Fibroblast of gingiva (primary cell): ENCODE results near the gene ATXN7L3.
A peak's percentile ranks its signal among the peaks of the same experiment; 100 is the strongest.
"Not testable (repeated sequence)": the region's sequence is repeated elsewhere in the genome, so short reads cannot be mapped to it uniquely, and the experiment has no call there.

Experiments used
- DNase-seq: peaks from one replicate; pipeline ENCODE4 v3.0.0-alpha.2; 2011; ENCODE audit warnings: low read depth

ATXN7L3 gene

DNA sequence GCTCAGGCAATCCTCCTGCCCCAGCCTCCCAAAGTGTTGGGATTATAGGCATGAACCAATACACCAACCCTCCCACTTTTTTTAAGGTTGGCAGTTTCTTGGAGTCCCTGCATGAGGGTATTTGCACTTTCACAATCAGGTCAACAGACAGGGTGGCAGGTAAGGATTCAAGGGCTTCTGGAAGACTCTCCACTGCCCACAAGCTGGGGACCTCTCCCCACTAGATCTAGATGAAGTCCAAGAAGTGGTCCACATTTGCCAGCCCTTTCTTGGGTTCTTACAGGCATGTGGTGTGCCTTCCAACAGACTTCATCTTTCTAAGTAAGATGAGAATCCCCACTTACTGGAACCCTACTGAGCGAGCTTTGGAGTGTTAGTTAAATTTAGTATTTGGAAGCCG, 25.3 kb downstream of the ATXN7L3 start:
- no peak for DNase-seq

DNA sequence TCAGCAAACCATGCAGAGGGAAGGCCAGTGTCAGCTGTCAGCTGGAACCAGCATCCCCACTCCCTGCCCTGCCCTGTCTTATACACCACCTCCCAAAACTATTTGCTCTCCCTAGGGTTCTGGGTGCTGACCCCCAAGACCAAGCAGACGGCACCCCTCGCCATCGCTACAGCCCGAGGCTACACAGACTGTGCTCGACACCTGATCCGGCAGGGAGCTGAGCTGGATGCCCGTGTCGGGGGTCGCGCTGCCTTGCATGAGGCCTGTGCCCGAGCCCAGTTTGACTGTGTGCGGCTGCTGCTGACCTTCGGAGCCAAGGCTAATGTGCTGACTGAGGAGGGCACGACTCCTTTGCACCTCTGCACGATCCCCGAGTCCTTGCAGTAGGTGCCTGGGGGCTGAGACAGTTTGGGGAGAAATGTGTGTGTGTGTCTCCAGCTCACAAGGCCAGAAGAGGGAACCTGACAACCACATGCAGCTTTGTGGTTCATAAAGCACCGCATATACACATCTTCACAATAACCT, 27.7 kb downstream of the ATXN7L3 start:
- DNase-seq, result no peak

DNA sequence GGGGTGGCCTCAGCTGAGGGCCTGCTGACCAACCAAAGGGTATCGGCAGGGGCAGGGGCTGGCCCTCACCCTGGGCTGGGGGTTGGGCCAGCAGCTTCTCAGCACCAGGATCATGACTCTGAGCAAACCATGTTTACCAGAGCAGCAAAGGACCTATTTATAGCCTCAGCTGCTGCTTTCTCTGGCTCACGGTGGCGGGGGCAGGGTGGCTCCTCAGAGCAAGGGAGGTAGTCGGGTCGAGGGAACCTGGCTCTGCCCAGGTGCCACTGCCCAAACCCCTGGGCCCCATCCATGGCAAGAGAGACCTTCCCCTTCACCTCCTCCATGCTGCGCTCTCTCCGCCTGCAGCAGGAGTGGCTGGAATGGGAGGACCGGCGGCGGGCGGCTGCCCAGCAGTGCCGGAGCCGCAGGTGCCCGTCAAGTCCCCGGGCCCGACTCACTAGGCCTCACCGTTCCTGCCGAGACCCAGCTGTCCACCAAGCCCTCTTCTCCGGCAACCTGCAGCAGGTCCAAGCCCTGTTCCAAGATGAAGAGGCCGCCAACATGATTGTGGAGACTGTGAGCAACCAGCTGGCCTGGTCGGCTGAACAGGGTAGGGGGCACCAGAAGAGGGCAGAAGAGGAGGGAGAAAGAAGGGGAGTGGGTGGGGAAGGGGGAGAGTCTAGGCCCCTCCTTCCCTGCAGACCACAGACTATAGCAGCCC, 29.0 kb downstream of the ATXN7L3 start, which contains the start of gene ASB16:
ASB16 (plus strand) TSS at position 206 of the 703 bp plus-strand sequence; CDS start at position 292, 86 bp downstream.
- DNase-seq, result no peak

DNA sequence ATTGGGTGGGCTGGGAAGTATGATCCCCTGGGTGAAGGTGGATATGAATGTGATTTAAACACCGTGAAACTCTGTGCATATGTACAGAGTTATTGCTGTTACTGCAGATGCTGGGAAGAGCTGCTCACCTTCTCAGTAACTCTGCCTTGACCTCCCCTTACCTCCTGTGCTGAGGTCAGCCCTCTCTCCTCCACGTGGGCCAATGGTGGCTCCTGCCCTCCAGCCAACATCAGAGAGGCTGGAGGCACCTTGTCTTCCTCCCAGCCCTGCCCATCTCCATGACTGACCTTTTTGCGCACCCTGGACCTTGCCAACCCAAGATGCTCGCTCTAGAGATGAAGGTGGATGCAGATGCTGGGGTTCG, 29.6 kb downstream of the ATXN7L3 start:
- no peak for DNase-seq

DNA sequence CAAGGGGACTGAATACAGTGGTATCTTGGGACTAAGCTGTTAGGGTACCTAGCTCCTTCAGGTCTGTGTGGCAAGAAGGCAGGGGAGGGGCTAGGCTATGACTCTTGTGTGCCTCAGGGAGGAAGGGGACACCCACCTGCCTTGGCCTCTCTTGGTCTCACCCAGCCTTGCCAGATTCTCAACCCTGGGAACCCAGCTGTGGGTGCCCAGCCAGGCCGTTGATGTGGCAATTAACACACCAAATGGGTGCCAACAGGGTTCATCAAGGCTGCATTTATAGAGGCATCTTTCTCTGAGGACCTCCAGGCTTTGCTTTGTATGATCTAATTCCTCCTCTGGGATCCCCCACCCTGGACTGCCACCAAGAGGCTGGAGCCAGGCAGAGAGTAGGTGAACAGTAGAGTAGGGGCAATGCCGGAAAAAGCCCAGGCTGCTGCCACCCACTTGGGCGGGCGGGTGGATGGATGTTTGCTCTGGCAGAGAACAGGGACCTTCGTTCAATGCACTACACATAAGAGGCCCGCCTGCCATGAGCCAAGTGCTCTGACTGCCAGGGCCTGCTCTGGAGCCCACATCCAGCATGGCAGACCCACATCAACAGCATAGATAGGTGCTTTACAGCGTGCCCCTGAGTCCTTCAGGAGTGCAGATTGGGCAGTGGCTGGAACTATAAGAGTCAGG, 32.4 kb downstream of the ATXN7L3 start:
- DNase-seq, result no peak

DNA sequence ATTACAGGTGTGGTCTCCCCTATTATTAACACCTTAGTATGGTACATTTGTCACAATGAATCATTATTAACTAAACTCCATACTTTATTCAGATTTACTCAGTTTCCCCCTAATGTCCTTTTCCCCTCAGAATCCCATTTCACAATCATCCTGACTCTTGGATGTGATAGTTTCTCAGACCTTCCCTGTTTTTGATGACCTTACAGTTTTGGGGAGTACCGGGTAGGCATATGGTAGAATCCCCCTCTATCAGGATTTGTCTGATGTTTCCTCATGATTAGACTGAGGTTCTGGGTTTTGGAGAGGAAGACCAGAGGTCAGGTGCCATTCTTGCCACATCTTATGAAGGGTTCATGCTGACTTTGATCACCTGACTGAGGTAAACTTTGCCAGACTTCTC, 35.2 kb downstream of the ATXN7L3 start:
- DNase-seq, result no peak

DNA sequence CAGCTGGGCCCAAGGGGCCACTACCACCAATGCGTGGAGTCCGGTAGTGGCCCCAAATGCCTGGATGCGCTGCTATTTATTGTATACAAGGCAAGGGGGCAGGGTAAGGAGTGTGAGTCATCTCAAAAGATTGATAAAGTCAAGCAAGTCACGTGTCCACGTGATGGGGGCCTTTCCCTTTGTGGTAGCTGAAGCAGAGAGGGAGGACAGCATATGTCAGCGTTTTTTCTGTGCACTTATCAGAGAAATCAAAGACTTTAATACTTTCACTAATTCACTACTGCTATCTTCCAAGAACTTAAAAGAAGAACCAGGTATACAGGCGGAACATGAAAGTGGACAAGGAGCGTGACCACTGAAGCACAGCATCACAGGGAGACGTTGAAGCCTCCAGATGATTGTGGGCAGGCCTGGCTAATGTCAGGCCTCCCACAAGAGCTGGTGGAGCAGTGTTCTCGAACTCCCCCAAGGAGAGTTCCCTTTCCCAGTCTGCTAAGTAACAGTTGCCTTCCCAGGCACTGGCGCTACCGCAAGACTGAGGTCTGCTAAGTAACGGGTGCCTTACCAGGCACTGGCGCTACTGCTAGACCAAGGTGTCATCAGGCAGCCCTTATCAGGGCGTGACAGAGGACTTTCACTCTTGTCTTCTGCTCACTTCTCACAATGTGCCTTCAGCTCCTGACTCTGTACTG, 40.0 kb downstream of the ATXN7L3 start:
- DNase-seq, result no peak

DNA sequence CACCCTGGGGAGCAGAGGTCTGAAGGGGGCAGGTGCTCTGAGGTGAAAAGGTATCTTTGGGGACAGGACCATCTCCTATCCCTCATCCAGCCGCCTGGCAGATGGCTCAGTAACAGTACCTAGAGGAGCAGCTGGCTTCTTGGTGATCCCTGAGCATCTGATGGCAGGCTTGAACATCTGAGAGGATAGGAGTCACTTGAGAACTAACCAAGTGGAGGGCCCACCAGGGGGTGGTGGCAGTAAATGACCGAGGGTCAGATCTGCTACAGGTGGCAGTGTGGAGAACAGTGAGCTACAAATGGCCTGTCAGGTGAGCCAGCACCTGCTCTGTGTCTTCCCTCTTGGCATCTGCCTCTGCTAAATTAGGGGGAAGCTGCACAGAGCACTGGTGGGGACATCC, 44.2 kb downstream of the ATXN7L3 start:
- DNase-seq, result no peak

DNA sequence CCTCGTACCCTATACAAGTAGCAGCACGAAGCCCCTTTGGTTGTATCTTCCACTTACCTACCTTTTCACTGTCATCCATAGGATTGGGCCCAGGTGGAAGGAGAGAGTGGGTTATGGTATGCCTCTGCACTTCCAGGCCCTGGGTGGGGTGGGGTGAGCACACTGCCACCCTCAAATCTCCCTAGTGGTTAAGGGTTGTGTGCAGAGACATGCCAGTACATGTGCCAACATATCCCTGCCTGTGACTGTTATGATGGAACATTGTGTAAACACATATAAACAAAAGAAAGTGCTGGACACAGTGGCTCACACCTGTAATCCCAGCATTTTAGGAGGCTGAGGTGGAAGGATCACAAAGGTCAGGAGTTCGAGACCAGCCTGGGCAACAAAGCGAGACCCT, 46.8 kb downstream of the ATXN7L3 start:
- DNase-seq, result no peak

DNA sequence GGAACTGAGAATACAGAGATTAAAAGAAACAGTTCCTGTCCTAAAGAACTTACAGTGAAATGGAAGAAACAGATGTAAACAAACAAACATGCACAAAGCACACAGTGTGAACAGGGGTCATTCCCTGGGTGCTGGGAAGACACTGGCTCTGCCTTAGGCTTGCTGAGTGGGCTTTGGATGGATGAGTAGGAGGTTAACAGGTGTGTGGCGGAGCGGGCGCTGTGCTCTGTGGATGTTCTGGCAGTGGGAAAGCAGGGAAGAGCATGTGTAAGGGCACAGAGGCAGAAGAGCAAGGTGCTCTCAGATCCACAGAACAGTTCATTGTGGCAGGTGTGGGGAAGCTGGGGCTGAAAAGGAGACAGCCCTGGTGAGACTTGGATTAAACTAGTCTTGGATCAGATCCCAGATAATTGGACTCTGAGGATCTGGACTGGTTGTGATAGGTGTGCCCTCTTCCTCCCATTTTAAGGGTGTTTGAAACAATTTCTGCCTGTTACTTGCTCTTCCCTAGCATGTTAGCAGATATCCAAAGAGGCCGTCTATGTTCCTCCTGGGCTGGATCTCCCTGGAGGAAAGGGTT, 49.8 kb downstream of the ATXN7L3 start:
- no peak for DNase-seq

DNA sequence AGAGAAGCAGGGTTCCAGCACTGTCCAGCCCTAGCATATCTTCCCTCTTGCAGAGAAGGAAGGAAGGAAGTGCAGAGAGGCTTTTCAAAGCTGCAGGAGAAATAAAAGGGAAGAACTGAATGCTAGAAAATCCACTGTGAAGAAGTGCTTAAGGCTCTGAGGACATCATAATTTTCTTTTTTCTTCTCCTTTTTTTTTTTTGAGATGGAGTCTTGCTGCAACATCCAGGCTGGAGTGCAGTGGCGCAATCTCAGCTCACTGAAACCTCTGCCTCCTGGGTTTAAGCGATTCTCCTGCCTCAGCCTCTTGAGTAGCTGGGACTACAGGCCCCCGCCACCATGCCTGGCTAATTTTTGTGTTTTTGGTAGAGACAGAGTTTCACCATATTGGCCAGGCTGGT, 50.6 kb downstream of the ATXN7L3 start:
- not testable (repeated sequence) for DNase-seq

DNA sequence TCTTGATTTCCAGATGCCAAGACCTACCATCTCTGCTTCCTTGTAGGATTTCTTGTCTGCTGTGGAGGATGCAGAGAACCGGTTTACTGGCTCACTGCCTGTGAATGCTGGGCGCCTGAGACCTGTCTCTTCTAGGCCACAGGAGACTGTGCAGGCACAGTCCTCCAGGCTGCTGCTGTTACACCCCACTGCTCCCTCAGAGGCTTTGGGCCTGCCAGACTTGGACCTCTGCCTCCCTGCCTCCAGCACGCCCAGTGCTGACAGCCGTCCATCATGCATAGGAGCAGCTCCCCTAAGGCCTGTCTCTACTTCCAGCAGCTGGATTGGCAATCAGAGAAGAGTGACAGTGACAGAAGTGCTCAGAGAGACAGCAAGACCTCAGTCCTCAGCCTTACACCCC, 51.9 kb downstream of the ATXN7L3 start:
- no peak for DNase-seq

DNA sequence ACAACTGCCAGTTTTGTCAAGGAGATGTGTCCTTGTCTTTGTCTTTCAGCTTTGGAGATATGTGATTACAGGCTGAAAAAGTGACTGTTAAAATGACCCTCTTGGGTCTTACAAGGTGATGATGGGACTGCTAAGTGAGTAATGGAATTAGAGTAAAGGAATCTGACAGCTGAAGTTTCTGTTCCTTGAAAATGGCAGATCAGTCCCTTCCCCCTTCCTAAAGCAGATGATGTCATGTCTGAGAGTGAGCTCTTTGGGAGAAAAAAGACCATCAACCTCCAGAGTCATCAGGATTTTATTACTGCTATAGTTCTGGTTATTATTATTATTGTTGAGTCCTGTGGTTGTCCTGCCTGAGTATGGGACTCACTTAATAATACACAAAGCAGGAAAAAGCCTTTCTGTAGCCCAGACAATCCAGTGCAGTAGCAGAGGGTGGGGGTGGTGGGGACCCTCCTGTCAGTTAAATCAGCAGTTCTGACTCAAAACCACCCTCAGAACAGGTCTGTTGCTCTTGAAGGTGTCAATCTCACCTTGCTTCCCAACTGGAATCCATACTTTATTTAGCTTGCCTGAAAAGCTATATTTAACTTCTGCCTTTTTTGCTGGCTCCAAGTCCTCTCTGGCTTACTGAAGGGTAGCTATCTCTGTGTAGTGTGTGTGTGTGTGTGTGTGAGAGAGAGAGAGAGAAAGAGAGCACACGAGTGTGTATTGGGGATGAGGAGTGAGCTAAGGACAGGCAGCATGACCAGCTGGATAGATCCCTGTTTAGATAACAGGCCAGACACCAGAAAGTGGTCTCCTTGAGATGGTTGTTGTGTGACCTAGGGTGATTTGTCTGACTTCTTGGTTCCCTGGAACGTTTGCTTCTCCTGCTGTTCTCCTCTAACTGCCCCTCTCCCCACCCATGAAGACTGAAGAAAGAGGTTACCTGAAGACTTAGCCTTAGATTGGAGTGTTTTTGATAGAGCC, 53.0 kb downstream of the ATXN7L3 start:
- no peak for DNase-seq

DNA sequence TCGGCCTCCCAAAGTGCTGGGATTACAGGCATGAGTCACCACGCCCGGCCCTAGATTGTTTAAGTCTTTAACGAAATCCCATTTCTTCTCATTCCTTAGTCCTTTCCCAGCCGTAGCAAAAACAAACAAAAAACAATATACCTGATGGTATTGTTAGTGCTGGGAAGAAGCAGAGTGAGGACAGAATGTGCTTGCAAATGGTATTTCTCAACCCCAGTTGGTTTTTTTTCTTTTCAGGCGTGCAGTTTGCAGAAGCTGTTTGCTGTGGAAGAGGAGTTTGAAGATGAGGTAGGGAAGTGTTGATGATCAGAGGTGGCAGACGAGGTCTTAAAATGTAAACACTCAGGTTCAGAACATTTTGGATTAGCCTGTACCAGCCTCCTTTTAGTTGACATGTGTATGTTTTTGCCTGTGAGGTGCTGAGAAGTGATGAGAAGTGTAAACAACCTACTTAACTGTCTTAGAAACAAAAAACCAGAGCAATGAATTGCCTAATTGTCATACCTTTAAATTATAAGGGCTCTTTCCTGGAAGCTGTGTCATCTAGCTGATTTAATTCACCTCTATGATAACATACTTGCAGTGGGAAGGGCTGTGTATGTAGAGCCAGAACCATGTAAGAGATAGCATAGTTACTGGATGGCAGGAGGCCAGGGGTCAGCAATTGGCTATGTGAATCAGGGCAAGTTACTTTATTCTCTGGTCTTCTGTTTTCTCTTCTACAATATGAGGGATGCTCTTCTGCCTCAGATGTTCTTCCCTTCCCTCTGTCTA, 54.5 kb downstream of the ATXN7L3 start:
- peak; percentile 29 for DNase-seq

DNA sequence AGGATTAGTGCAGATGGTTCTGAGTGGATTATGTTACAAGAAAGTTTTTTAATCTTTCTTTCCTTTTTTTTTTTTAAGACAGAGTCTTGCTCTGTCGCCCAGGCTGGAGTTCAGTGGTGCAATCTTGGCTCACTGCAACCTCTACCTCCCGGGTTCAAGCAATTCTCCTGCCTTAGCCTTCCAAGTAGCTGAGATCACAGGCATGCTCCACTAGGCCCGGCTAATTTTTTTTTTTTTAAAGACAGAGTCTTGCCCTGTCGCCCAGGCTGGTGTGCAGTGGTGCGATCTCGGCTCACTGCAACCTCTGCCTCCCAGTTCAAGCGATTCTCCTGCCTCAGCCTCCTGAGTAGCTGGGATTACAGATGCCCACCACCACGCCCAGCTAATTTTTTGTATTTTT, 55.8 kb downstream of the ATXN7L3 start:
- DNase-seq, result not testable (repeated sequence)
